ENCODE results near the gene DNAJB14. TPM values are rescaled to one million over a fixed set of nuclear protein-coding genes. Genes with fewer than 3 reads are reported as not detected.

The DNAJB14 gene
- total and polyA plus RNA-seq, 2 of the 4 experiments (the other 2 are of a cell fraction), result 12.9 to 15.6 TPM

GRCh38 chr4:99893029-99893428, 53.4 kb downstream of the DNAJB14 start:
- Histone ChIP-seq H3K9me3 (ENCODE audit: control insufficient read depth, insufficient read depth, low read length) (no peaks in the 10 kb centered on the region), H2BK20ac (ENCODE audit: low read depth, low read length) (no peak overlapping the region), H3K4me1 (ENCODE audit: control insufficient read depth, insufficient read depth, low read length) (peaks cover 4% of the 10 kb centered on the region), H3K27me3 (ENCODE audit: control insufficient read depth, insufficient read depth, low read length) (no peaks in the 10 kb centered on the region), H2BK120ac (ENCODE audit: low read depth, low read length) (no peak overlapping the region), H3K9ac (ENCODE audit: low read depth, low read length) (peak overlapping the region; percentile 95; the same call in 1 of the 2 replicates), H3K27ac (ENCODE audit: insufficient read depth, low read length) (no peak overlapping the region), H3K23ac (ENCODE audit: low read depth, low read length) (no peak overlapping the region), H3K56ac (ENCODE audit: extremely low read depth, insufficient read depth, low read length) (no peak overlapping the region), H2AK5ac (ENCODE audit: low read depth, low read length) (no peak overlapping the region), H4K91ac (ENCODE audit: insufficient read depth, low read depth, low read length) (no peak overlapping the region), H2BK15ac (ENCODE audit: low read depth, low read length) (no peak overlapping the region), H3K9me1 (ENCODE audit: insufficient read depth, low read length) (no peaks in the 10 kb centered on the region), H3K79me1 (ENCODE audit: low read depth in 1 of 2, low read length in 2 of 2) (peaks cover 4 to 30% of the 10 kb centered on the region in 2 experiments), H3K4ac (ENCODE audit: low read depth, low read length) (no peak overlapping the region), H4K8ac (ENCODE audit: low read depth in 2 of 2, low read length in 2 of 2) (peak overlapping the region; percentile 83 to 98; a peak in 1 of 4 replicates), H3K36me3 (ENCODE audit: control insufficient read depth, insufficient read depth, low read length) (no peaks in the 10 kb centered on the region; the same call in 1 of the 2 replicates), H4K20me1 (ENCODE audit: insufficient read depth, low read length) (peaks cover under 1% of the 10 kb centered on the region; the same call in 1 of the 2 replicates), H2AK9ac (replicated peaks; ENCODE audit: low read depth, low read length, poor library complexity) (no peak overlapping the region), H3K4me2 (ENCODE audit: low read depth, low read length) (peak overlapping the region; percentile 58), H2BK5ac (ENCODE audit: low read depth, low read length, poor library complexity, severe bottlenecking) (no peak overlapping the region), H3K4me3 (ENCODE audit: insufficient read depth, low read depth, low read length) (peak overlapping the region; percentile 99), H4K5ac (ENCODE audit: low read depth, low read length) (peak overlapping the region; percentile 36; the same call in 1 of the 2 replicates), H3K18ac (ENCODE audit: low read depth, low read length) (no peak overlapping the region), H2AFZ (replicated peaks; ENCODE audit: low read length, poor library complexity) (no peak overlapping the region), H3K14ac (replicated peaks; ENCODE audit: low read depth, low read length) (no peak overlapping the region)
- no peak for TF ChIP-seq MXI1 (IDR thresholded peaks at IDR 0.05; ENCODE audit: borderline replicate concordance, low read depth, low read length)
- TF ChIP-seq BHLHE40 (IDR thresholded peaks at IDR 0.05; ENCODE audit: low read depth, low read length), result no peak
- no peak for TF ChIP-seq USF2 (IDR thresholded peaks at IDR 0.05; ENCODE audit: low read depth, low read length)
- no peak for TF ChIP-seq ELK1 (IDR thresholded peaks at IDR 0.05; ENCODE audit: borderline replicate concordance, low read depth, low read length)
- no peak for TF ChIP-seq POLR2A (IDR thresholded peaks at IDR 0.05; ENCODE audit: low read depth, low read length)
- TF ChIP-seq CTCF (conservative IDR thresholded peaks at IDR 0.05; ENCODE audit: low read depth, low read length), result no peak
- TF ChIP-seq FOS (IDR thresholded peaks at IDR 0.05; ENCODE audit: low read depth, low read length), result no peak
- no peak for TF ChIP-seq MAFK (IDR thresholded peaks at IDR 0.05; ENCODE audit: low read depth, low read length)
- no peak for TF ChIP-seq MAZ (IDR thresholded peaks at IDR 0.05; ENCODE audit: borderline replicate concordance, low read depth, low read length)
- no peak for TF ChIP-seq RCOR1 (IDR thresholded peaks at IDR 0.05; ENCODE audit: insufficient replicate concordance, low read length)
- no peak for TF ChIP-seq CHD1 (IDR thresholded peaks at IDR 0.05; ENCODE audit: low read depth, low read length)
- TF ChIP-seq RAD21 (IDR thresholded peaks at IDR 0.05; ENCODE audit: low read length), result no peak
- TF ChIP-seq SMC3 (IDR thresholded peaks at IDR 0.05; ENCODE audit: low read depth, low read length), result no peak
- no peak for TF ChIP-seq CEBPB (IDR thresholded peaks at IDR 0.05; ENCODE audit: low read depth, low read length)
- no peak for TF ChIP-seq RFX5 (IDR thresholded peaks at IDR 0.05; ENCODE audit: low read depth, low read length)
- TF ChIP-seq NFE2L2 (IDR thresholded peaks at IDR 0.05; ENCODE audit: low read depth, low read length), result no peak
- dilution Hi-C loops (cut with HindIII; ENCODE audit: low sequenced_read_pairs, unreplicated experiment), result no loop called here
- ChIA-PET CTCF (no interaction called here), POLR2A (ENCODE audit: unreplicated experiment) (no interaction called here)
- intact Hi-C loops (cut with micrococcal nuclease), result loop anchor here (5.0 kb wide), 1 partner anchor 171 kb away; no protein-coding TSS in a partner anchor
- no TSS peak for BruUV-seq (replicated peaks)
- in situ Hi-C loops (cut with MboI; ENCODE audit: low sequenced_read_pairs), result no loop called here
- 94% methylated on average over 7 of the region's 8 CpGs; no CpG with 5 or more reads in 1 of the 2 experiments for WGBS, 2 experiments (ENCODE audit: extremely low coverage in 2 of 2, insufficient read length in 1 of 2)
- DNase-seq (no peak), ATAC-seq (ENCODE audit: low read depth) (no peak)
